HG03039 (cell line): ENCODE measurements around the gene CDKN1C.
A peak's percentile ranks its signal among the peaks of the same experiment; 100 is the strongest.

Source experiments
- ATAC-seq: cut with Tn5 transposase; IDR thresholded peaks from one replicate; pipeline ENCODE4 v1.9.1; 2021; ENCODE audit warnings: mild to moderate bottlenecking, moderate library complexity; ENCODE audit not compliant: unreplicated experiment

CDKN1C gene

DNA sequence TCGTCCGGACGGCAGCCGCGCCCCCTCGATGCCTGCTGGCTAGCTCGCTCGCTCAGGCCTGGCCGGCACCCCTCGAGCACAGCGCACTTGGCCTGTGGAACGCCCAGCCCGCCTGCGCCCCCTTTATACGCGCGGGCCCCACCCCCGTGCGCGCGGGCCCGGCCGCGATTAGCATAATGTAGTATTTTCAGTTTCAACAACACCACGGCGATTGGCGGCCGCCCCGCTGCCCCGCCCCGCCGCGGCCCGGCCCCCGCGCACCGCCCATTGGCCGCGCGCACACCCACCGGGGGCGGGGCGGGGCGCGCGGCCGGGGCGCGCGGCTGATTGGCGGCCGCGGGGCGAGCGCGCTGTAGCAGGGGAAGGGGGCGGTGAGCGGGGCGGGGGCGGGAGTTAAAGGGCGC lies at the start of gene CDKN1C:
CDKN1C (minus strand) TSS at position 98 of the 404 bp plus-strand sequence. CDS start 319 bp downstream, outside the sequence.
- ATAC-seq = peak; percentile 60

DNA sequence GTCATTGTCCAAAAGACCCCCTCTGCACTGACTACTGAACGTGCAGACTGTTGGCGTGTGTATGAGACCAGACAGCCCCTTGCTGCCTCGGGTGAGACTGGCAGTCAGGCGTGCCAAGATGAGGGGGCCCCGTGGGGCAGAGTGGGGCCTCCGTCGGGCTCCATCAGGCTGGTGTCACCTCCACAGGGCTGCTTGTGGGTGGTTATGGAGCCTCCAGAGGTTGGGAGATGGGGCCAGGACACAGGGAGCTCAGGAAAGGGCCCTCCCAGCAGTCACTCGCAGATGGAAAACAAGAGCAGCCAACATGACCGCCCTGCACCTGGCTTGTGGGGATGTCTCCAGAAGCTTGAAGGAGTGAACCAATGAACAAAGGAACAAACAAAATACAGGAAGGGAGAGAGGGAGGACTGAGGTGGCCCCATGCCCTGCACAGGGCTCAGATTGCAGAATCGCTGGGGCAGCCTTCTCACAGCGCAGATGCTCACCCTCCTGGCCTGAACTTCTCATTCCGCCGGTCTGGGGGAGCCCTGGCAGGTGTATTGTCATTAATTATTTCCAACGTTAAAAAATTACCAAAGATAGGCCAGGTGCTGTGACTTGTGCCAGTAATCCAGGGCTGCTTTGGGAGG lies 49.1 kb upstream of the CDKN1C start:
- no peak for ATAC-seq

DNA sequence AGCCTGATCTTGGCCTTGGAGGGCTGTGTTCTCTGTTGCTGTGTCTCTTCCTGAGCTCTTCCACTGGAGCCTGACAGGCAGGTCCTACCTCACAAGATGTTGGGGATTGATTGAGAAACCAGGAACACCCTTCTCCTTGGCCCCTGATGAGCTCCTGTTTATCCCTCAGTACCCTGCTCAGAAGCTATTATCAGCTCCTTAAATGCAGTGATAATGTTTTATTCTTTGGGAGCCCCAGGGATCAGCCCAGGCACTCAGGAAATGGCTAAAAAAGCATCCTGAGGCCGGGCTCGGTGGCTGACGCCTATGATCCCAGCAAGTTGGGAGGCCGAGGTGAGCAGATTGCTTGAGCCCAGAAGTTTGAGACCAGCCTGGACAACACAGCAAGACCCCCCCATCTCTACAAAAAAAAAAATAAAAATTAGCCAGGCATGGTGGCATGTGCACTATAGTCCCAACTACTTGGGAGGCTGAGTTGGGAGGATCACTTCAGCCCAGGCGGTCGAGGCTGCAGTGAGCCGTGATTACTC lies 48.5 kb upstream of the CDKN1C start:
- no peak for ATAC-seq

DNA sequence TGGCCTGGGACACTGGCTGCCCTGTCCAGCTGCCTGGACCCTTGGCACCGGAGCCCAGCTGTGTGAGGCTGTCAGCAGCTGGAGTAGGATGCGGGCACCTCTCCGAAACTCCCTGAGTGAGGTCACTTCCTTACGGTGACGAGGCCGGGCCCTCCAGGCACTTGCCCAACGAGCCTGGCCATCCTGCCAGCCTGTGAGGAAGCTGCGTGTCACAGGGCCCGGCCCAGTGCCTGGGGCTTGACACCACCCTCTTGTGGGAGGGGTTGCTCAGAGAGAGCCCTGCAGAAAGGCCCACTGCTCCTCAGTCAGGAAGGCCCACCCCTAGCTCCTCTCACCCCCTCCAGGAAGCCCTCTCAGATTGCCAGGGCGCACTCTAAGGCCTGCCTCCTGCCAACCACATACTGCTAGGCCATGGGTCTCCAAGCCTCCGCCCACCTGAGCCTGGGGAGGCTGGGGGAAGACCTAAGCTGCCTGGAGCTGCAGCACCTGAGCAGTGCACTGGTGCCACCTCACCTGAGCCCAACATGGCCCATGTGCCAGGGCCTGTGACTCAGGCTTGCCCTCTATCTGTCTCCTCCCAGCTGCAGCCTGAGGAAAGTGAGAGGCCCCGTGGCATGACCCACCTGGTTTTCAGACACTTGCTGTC lies 47.9 kb upstream of the CDKN1C start:
- no peak for ATAC-seq

DNA sequence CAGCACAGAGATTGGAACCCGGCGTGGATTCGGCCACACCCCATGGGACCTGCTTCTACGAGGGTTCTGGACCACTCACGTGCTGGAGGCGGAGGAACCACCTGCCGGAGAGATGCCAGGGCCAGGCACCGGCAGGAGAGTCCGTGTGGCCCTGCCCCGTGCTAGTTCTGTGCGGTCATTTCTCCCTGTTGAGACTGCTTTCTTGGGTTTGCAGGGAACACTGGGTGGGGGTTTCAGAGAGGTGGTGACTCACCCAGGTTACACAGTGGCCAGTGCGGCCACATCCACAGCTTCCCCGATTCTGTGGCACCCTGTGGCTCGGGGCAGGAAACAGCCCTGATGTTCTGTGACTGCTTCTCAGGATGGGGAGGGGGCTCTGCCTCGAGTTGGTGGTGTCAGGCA lies 47.3 kb upstream of the CDKN1C start:
- ATAC-seq = no peak

DNA sequence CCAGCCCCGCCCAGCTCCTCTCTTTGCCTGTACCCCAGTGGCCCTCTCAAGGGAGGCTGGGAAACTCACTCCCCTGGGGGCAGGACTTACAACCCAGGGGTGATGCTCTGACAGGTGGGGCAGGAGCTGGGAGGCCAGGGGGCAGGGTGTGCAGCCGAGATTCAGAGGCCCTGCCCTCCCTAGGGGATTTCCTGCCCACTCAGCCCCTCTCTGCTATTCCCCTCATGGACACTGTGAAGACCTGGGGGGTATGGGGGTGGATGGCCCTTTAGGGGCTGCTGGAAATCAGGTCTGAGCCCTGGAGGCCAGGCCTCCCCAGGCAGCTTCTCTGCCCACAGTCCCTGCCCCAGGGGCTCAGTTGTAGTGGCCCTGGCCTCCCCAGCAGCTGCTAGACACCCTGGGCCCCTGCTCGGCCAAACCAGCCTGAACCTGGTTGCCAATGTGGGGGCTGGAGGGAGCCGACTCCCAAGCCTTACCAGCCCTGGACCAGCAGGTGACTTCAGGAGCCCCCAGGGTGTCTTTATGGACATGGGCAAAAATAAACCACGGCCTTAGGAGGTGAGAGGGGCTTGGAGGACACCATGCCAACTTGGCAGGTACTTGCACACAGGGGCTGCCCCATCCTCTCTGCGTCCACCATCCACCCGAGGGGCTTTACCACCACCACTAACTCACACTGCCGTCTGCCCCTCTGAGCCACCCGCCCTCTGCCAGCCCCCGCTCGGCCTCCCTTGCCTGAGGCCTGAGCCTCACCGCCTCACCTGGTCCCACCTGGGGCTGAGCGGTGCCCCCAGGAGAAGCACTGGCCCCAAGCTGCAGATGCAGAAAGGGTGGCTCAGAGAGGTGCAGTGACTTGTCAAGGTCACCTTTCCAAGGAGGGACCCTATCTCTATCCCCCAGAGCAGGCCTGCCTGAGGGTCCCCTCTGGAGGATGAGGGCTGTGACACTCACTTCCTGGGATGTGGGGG lies 46.5 kb upstream of the CDKN1C start:
- ATAC-seq = no peak

DNA sequence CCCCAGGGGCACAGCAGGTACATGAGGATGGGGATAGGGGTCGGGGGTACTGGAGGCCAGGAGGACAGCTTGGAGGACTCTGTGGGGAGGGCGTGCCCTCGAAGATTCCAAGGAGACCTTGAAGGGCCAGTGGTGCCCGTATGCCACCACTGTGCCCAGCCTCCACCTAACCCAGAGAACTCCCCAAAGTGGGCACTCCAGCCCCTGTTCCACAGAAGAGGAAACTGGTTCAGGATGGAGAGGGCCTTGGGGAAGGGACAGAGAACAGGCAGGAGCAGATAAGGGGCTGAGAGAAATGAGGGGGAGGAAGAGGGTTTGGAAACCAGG lies 45.8 kb upstream of the CDKN1C start:
- ATAC-seq = no peak

DNA sequence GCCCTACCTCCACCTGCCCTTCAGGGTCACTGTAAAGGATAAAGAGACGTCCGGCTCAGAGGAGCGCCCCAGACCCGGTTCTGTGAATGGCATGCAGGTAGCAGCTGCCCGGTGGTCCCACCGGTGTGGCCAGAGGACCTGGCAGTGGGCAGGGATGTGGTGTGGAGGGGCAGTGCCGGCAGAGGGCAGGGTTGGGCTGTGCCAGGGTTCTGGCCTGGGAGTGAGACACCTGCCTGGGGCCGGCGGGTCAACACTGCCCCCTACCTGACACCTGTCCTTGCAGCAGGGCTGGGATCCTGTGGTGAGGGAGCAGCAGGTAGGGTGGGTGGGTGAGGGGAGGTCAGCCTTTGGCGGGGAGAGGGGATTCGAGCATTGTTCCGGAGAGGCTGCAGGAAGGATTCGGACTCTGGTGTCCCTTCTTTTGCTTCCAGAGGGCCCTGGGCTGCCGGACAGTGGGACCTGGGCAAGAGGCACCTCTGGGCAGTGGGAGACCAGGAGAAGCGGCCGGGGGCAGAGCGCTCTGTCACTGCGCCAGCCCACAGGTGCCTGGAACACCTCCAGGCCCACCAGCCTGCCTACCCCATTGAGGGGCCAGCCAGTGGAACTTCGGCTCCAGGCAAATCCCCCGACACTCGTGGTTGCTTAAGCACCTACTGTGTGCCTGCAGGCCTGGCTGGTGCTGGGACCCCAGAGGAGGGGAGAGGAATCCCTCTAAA lies 45.3 kb upstream of the CDKN1C start:
- no peak for ATAC-seq

DNA sequence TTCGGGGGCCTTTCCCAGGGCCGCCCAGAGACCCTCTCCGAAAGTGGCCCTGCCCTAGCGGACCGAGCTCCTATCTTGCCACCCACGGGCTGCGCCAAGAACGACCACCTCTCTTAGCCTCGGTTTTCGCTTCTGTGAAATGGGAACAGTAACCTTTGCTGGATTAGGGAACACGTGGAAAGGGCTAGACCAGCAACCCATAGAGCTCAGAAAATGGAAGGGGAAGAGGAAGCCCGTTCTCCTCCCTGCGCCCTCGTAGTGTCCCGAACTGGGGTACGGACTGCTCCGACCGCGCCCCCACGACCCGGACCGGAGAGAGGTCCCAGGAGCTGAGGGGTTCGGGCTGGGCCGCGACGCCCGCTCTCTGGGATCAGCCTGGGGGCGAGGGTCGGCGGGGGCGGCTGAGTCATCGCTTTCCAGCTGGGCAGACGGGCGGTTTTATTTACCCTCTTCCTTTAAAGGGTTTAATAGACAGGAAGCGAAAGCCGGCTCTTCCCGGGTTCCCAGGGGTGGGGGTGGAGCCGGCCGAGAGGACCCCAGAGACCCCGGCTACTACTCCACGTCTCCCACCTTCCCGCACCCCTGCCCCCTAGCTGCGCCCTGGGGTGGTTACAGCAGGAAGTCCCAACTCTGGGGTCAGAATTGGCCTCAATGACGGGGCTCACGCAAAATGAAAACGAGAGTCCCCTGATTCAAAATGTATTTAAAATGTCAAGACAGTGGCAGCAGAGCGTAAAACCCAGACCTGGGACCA lies 44.6 kb upstream of the CDKN1C start:
- no peak for ATAC-seq

DNA sequence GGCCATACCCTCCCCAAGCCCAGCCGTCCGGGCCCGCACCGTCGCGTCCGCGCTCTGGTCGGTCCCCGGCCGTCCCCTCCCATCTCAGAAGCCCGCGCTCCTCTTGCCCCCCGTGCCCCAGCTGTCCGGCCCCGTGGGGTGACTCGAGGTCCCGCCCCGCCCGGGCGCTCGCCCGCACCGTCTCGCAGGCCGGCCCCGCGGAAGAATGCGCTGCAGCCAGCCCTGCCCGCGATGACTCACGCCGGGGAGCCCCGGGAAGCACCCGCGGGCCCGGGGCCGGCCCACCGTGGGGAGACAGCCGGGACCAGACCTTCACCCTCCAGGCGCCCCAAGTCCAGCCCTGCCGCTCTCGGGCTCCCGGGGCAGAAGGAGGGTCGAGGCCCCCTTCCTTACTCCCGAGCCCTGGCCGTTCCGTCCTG lies 44.0 kb upstream of the CDKN1C start:
- ATAC-seq = no peak

DNA sequence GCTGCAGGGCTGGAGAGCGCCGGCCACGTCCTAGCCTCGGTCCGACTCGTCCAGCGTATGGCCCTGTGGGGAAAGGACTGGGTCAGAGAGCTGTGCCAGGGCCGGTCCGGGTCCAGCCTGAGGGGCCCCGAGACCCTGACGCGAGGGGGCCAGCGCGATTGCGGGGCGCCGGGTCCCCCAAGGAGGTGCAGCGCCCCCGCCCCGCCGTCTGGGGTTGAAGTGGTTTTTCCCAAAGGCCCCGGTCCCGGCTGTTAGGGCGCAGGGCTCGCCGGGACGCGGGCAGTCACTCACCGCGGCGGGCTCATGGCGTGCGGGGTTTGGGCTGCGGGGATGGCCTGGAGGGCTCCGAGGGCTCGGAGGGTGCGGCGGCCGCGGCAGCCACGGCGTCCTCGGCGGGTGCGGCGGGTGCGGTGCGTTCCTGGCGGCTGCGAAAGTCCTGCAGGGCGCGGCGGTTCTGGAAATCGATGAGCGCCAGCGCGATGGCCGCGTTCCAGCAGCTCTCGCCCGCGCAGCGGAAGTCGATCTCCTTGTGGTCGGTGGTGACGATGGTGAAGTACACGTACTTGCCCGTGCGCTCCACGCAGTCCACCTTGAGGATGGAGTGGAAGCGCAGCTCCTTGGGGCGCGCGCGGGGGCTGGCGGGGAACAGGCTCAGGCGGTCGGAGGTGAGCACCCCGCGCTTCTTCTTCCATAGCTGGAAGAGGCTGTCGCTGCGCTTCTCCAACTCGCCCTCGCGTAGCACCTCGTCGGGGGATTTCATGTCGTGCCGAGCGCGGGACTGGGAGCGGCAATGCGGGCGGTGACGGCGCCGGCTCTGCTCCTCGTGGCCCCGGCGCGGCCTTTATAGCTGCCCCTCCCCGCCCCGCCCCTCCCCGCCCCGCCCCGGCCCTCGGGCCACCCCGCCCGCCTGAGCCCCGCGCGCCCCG lies 43.3 kb upstream of the CDKN1C start, which contains the start of gene PHLDA2:
PHLDA2 (minus strand) TSS at position 816 of the 926 bp plus-strand sequence; CDS start at position 760, 56 bp downstream.
- ATAC-seq = no peak

DNA sequence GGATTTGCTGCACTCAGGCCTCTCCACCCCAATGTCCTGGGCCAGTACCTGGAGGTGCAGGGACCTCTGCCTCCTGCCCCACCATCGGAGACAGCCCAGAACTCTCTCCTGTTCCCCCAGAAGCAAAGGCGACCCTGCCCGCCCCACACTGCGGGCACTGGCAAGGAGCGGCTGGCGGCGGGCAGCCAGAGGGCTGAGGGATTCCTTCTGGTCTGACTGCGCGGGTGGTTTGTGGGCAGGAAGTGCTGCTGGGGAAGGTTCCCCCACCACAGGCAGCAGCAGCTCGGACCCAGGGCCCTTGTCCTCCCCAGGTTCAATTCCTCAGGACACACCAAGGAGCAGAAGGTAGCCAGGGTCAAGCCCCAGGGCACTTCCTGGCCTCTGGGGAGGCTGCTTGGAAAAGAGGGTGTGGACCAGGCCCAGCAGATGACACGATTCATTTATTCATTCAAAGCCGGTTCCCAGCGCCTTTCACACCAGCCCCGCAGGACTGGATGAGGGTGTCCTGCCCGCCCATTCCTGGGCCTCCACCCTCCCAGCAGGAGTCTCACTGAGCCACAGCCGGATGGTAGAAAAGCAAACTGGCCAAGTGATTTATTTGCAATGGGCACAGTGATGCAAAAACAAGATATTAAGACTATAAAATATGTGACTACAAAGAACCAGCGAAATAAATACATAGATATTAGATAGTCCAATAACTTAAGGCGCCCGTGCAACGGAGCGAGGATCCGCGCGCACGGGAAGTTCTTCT lies 42.5 kb upstream of the CDKN1C start:
- ATAC-seq = no peak

DNA sequence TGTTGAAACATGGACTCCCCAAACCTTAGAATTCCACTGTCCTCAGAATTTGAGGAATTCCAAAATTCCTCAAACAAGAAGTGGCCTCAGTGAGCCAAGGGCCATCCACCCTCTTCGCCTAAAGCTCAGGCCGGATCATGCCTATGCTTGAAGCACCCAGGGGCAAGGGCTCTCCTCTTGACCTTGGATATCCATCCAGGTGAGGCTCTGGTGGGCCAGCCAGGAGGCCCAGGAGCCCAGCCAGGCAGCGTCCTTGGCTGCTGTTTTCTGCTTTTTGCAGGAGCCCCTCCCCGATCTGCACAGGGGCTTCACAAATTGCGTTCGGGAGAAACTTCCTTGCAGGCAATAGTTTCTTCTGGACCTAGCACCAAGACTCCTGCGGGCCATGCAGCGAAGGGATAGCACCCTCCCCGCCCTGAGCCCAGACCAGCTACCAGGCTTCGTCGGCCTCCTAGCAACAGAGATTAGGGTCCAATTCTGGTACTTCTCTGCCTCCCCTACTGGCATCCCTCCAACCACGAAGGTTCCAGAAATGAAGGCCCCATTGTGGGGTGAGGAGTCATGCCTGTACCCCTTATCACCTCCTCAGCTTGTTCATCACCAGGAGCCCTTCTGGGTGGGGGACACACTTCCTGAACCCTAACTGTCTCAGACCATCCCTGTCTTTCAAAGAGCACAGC lies 41.7 kb upstream of the CDKN1C start:
- ATAC-seq = no peak

DNA sequence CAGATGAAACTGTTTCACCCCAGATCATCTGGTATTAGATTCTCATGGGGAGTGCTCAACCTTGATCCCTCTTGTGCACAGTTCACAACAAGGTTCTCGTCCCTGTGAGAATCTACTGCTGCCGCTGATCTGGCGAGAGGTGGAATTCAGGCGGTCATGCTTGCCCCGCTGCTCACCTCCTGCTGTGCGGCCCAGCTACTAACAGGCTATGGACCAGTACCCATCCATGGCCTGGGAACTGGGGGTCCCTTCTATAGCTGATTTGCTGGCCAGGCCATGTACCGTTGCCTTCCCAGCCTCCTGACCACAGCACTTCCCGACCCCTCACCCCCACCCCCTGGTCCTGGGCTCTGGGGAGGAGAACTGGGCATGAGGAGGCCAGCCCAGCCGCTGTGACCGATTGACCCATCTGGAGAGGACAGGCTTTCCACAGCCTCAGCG lies 41.1 kb upstream of the CDKN1C start:
- ATAC-seq = no peak

DNA sequence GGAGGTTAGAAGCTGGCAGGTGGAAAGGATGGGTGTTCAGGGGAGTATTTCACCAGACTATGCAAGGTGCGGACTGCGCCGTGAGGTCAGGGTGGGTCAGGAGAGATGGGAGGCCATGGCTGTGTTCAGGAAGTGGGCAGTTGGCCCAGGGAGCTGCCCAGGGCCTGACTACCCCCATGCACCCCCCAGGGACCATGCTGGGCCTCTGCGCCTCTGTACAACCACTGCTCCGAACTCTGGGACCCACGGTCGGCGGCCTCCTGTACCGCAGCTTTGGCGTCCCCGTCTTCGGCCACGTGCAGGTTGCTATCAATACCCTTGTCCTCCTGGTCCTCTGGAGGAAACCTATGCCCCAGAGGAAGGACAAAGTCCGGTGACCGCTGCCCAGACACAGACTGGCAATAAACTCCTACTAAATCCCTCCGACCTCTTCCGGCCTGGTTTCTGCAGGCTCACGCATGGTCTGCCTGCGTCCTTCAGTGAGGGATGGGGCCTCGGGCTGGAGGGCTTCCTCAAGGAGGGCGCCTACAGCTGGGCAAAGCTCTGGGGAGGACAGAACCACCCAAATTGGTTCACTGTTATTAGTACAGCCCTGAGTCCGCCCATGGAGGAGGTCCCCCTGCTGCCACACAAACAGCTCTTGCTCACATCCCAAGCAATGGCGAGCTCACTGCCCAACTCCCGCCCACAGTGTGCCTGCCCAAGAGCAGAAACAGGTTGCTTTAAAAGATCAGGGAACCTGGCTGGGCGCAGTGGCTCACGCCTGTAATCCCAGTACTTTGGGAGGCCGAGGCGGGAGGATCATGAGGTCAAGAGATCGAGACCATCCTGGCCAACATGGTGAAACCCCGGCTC lies 39.5 kb upstream of the CDKN1C start:
- no peak for ATAC-seq

DNA sequence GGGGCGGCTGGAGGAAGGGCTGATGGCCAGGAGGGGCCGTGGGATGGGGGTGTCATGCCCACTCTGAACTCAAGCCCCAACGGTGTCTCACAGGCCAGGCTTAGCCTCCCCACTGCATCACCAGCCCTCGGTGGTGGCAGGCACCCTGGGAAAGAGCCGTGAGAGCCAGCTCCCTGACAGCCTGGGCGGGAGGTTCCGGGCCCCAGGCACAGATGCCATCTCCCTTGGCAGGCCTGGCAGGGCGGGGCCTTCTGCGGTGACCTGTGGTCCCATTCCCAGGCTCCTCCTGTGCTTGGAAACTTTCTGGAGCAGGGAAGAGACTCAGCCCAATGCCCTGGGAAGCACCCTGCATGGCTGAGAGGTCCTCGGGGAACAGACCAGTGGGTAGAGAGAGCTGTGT lies 38.8 kb upstream of the CDKN1C start:
- ATAC-seq = no peak
